ENCODE data around the gene OR11A1. TPM values are rescaled to one million over a fixed set of nuclear protein-coding genes. Genes with fewer than 3 reads are reported as not detected.

OR11A1 gene
- total RNA-seq, 2 experiments from 2014 or later: not detected

- Histone ChIP-seq H3K4me3 (ENCODE audit: low read length) (no peak overlapping the region), H3K36me3 (ENCODE audit: insufficient read depth, low read length) (no peaks in the 10 kb centered on the region), H3K4me1 (ENCODE audit: insufficient read depth, low read length) (no peaks in the 10 kb centered on the region), H3K27me3 (ENCODE audit: control insufficient read depth in 1 of 2, insufficient read depth in 2 of 2, low read length in 2 of 2) (peaks cover 5 to 6% of the 10 kb centered on the region in 2 experiments), H3K9me3 (ENCODE audit: control insufficient read depth in 1 of 2, insufficient read depth in 1 of 2, low read length in 2 of 2) (no peaks in the 10 kb centered on the region), H3K27ac (ENCODE audit: low read depth in 1 of 2, low read length in 2 of 2) (no peak overlapping the region)
- no peak for DNase-seq
- Mint-ChIP-seq H3K9me3 (peaks cover 5% of the 10 kb centered on the region), H3K4me3 (no peak overlapping the region), H3K27me3 (peaks cover 60% of the 10 kb centered on the region), H3K36me3 (ENCODE audit: low read depth) (no peaks in the 10 kb centered on the region), H3K27ac (no peak overlapping the region), H3K4me1 (ENCODE audit: low read depth) (no peaks in the 10 kb centered on the region)
- ATAC-seq (ENCODE audit: poor library complexity): no peak
- intact Hi-C loops (cut with DNase I, micrococcal nuclease): no loop called here
- ChIA-PET CTCF (no interaction called here), POLR2A (no interaction called here)
- no peak for TF ChIP-seq CTCF (IDR thresholded peaks at IDR 0.05)
These were observed 26.9 kb upstream of the OR11A1 start for GRCh38 chr6:29483735-29484134.

DNA sequence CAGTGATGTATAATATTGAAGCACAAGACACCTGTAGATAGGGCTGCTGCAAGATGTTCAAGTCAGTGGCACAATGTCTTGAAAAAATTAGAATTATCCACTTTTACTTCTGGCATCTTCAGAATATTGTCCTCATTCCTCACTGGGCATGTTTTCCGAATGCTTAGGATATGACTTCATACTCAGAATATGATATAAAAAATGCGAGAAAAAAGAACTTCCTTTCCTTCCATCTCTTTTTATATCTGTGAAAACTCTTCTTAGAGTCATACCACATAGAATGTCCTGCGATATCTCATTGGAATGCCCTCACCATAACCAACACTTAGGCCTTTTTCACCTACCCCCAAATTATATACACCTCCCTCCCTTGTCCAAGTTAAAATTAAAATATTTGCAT, 26.3 kb upstream of the OR11A1 start:
- Mint-ChIP-seq H3K4me3 (no peak overlapping the region), H3K36me3 (ENCODE audit: low read depth) (no peaks in the 10 kb centered on the region), H3K27me3 (peaks cover 60% of the 10 kb centered on the region), H3K4me1 (ENCODE audit: low read depth) (no peaks in the 10 kb centered on the region), H3K9me3 (peaks cover 5% of the 10 kb centered on the region), H3K27ac (no peak overlapping the region)
- intact Hi-C loops (cut with DNase I, micrococcal nuclease): no loop called here
- no peaks in the 10 kb centered on the region for H3K4me1 ChIP-seq (ENCODE audit: insufficient read depth, low read length)
- no peaks in the 10 kb centered on the region for H3K36me3 ChIP-seq (ENCODE audit: insufficient read depth, low read length)
- H3K27ac ChIP-seq (ENCODE audit: low read depth in 1 of 2, low read length in 2 of 2): no peak overlapping the region
- no peak for DNase-seq
- no peak overlapping the region for H3K4me3 ChIP-seq (ENCODE audit: low read length)
- no peak for ATAC-seq (ENCODE audit: poor library complexity)
- TF ChIP-seq CTCF (IDR thresholded peaks at IDR 0.05): no peak
- peaks cover 3 to 6% of the 10 kb centered on the region in 2 experiments for H3K27me3 ChIP-seq (ENCODE audit: control insufficient read depth in 1 of 2, insufficient read depth in 2 of 2, low read length in 2 of 2)
- no peaks in the 10 kb centered on the region for H3K9me3 ChIP-seq (ENCODE audit: control insufficient read depth in 1 of 2, insufficient read depth in 1 of 2, low read length in 2 of 2)
- CTCF ChIA-PET: no interaction called here
- POLR2A ChIA-PET: no interaction called here

DNA sequence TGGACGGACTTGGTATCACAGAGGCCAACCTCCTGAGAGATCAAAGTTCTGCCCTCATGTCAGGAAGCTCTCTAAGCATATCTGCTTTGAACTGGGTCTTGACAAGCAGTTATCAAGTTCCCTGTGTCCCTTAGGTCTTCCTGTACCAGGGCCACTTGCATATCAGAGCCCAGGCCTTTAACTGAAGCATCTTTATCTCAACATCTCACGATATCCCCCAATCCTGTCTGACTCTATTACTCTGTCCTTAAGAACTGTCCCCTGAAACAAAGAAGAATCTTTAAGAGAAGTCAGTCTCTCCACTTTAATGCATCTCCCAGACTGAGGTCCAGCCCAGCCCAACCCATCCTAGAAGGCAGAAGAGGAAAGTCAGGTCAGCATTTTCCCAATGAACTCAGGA, 22.7 kb upstream of the OR11A1 start:
- peaks cover 5% of the 10 kb centered on the region for H3K9me3 Mint-ChIP-seq
- DNase-seq (no peak), ATAC-seq (ENCODE audit: poor library complexity) (no peak)
- Histone ChIP-seq H3K4me3 (ENCODE audit: low read length) (no peak overlapping the region), H3K4me1 (ENCODE audit: insufficient read depth, low read length) (no peaks in the 10 kb centered on the region), H3K27me3 (ENCODE audit: control insufficient read depth in 1 of 2, insufficient read depth in 2 of 2, low read length in 2 of 2) (peaks cover 0 to 3% of the 10 kb centered on the region in 2 experiments), H3K27ac (ENCODE audit: low read depth in 1 of 2, low read length in 2 of 2) (no peak overlapping the region), H3K9me3 (ENCODE audit: control insufficient read depth in 1 of 2, insufficient read depth in 1 of 2, low read length in 2 of 2) (no peaks in the 10 kb centered on the region), H3K36me3 (ENCODE audit: insufficient read depth, low read length) (no peaks in the 10 kb centered on the region)
- no peaks in the 10 kb centered on the region for H3K4me1 Mint-ChIP-seq (ENCODE audit: low read depth)
- POLR2A ChIA-PET: no interaction called here
- no peak overlapping the region for H3K27ac Mint-ChIP-seq
- H3K27me3 Mint-ChIP-seq: peaks cover 38% of the 10 kb centered on the region
- intact Hi-C loops (cut with DNase I, micrococcal nuclease): no loop called here
- TF ChIP-seq CTCF (IDR thresholded peaks at IDR 0.05): no peak
- no peaks in the 10 kb centered on the region for H3K36me3 Mint-ChIP-seq (ENCODE audit: low read depth)
- no peak overlapping the region for H3K4me3 Mint-ChIP-seq
- CTCF ChIA-PET: interaction anchor here (0.9 kb wide), 1 partner anchor 10 kb away, joined by 3 read pairs; no protein-coding TSS in a partner anchor
